GM12891 (cell line): ENCODE measurements around the gene PES1. TPM values are rescaled to one million over a fixed set of nuclear protein-coding genes. Genes with fewer than 3 reads are reported as not detected.
A peak's percentile ranks its signal among the peaks of the same experiment; 100 is the strongest.
"Not testable (repeated sequence)": the region's sequence is repeated elsewhere in the genome, so short reads cannot be mapped to it uniquely, and the experiment has no call there.

ENCODE experiments used
- DNase-seq: peaks from one replicate; pipeline ENCODE4 v3.0.0; 2011; ENCODE audit warnings: low spot score; ENCODE audit not compliant: insufficient read length
- FAIRE-seq: peaks from 2 replicates; lab custom pipeline; 2011; peaks lifted over from hg19 to GRCh38; lab: Jason Lieb, UNC
- PAX5 ChIP-seq: IDR thresholded peaks from 2 replicates; pipeline ENCODE4 v1.6.1; 2011; ENCODE audit warnings: low read length, moderate library complexity, mild to moderate bottlenecking; ENCODE audit not compliant: insufficient read depth, severe bottlenecking
- POLR2A ChIP-seq: IDR thresholded peaks from 2 replicates; pipeline ENCODE4 v1.6.1; 2011; ENCODE audit warnings: low read depth, low read length, control low read depth
- POLR2AphosphoS5 ChIP-seq: IDR thresholded peaks from 2 replicates; pipeline ENCODE4 v1.6.1; 2011; ENCODE audit warnings: low read depth, low read length, control low read depth
- POU2F2 ChIP-seq: IDR thresholded peaks from 2 replicates; pipeline ENCODE4 v1.6.1; 2011; ENCODE audit warnings: low read depth, mild to moderate bottlenecking, control low read depth, low read length, moderate library complexity
- SPI1 ChIP-seq: IDR thresholded peaks from 2 replicates; pipeline ENCODE4 v1.6.1; 2011; ENCODE audit warnings: low read depth, low read length, control low read depth
- TAF1 ChIP-seq: IDR thresholded peaks from 2 replicates; pipeline ENCODE4 v1.6.1; 2011; ENCODE audit warnings: low read depth, low read length, control low read depth
- polyA plus RNA-seq: library from polyadenylated mRNA; unstranded; fragments of >200 nt; gene quantifications from one replicate; pipeline ENCODE4 v1.2.1, GENCODE V29; 2012; ENCODE audit warnings: low read depth, missing spikeins, inconsistent platforms; ENCODE audit not compliant: missing spikeins

Gene PES1
- polyA plus RNA-seq, result 68.0 TPM

GRCh38 chr22:30591588-30592359, at the start of gene PES1:
TSS of gene PES1 (minus strand) at chr22:30591910. CDS start at chr22:30591833, 77 bp downstream.
- peak; percentile 87 for TF ChIP-seq POU2F2
- TF ChIP-seq PAX5, result no peak
- TF ChIP-seq SPI1, result peak; percentile 76
- TF ChIP-seq POLR2A, result peak; percentile 77
- 0 out of 2 replicates have a peak, but pooled peaks have one; percentile 55 for TF ChIP-seq TAF1
- peak; percentile 80 for TF ChIP-seq POLR2AphosphoS5
- peak; percentile 100 for FAIRE-seq
- DNase-seq, result peak; percentile 91

- no peak for DNase-seq
- TF ChIP-seq POLR2A (no peak), POU2F2 (no peak), SPI1 (no peak), TAF1 (no peak), PAX5 (no peak), POLR2AphosphoS5 (no peak)
- FAIRE-seq, result no peak
Measured at GRCh38 chr22:30640839-30641430, 49.2 kb upstream of the PES1 start.

DNA sequence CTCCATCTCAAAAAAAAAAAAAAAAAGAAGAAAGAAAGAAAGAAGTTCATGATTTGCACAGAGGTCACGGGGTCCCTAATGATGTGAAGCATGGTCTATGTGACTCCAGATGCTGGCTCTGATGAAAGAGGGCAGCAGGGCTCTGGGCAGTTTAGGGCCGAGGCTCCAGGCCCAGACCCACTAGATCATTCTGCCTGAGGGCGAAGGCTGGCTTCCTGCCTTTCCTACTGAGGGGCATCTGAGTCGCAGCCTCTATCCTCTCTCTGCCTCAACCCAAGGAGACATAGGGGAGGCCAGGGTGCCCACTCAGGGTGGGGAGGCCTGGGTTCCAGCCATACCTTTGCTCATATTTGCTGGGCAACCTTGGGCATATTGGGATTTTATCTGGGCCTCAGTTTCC, 48.7 kb upstream of the PES1 start:
- DNase-seq (no peak), FAIRE-seq (no peak)
- TF ChIP-seq POU2F2, result no peak
- TF ChIP-seq POLR2A, result no peak
- no peak for TF ChIP-seq TAF1
- no peak for TF ChIP-seq SPI1
- TF ChIP-seq PAX5, result no peak
- TF ChIP-seq POLR2AphosphoS5, result no peak

DNA sequence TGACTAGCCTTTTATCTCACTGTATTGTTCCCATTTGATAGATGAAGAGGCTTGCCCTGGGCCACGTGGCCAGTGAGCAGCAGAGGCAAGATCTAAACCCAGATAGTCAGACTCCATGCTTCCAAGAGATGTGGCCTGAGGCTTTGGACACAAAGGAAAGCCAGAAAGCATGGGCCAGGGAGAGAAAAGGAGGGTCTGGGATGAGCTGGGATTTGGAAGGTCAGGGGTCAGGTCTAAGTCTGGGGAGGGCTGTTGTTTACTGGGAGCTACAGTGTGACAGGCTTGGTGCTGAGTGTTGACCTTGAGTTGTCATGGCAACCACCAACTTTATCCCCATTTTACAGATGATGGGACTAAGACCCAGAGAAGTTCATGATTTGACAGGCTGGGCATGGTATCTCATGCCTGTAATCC, 46.0 kb upstream of the PES1 start:
- TF ChIP-seq POLR2A (no peak), TAF1 (no peak), SPI1 (no peak)
- DNase-seq, result no peak
- FAIRE-seq, result no peak

DNA sequence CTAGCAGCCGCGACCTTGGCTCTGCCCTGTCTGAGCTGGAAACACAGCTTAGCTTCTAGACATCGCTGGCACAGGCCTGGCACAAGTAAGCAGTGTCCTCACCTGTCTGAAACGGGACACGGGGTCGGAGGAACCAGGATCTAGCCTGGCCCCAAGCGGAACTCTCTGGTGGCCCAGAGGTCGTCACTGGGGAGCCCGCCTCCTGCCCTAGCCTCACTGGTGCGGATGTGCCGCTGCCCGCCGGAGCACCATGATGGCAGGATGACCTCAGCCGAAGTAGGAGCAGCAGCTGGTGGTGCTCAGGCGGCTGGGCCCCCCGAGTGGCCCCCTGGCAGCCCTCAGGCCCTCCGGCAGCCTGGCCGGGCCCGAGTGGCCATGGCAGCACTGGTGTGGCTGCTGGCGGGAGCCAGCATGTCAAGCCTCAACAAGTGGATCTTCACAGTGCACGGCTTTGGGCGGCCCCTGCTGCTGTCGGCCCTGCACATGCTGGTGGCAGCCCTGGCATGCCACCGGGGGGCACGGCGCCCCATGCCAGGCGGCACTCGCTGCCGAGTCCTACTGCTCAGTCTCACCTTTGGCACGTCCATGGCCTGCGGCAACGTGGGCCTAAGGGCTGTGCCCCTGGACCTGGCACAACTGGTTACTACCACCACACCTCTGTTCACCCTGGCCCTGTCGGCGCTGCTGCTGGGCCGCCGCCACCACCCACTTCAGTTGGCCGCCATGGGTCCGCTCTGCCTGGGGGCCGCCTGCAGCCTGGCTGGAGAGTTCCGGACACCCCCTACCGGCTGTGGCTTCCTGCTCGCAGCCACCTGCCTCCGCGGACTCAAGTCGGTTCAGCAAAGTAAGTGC, 44.7 kb upstream of the PES1 start:
- TF ChIP-seq PAX5 (no peak), SPI1 (no peak), POLR2A (no peak), TAF1 (no peak), POU2F2 (no peak), POLR2AphosphoS5 (no peak)
- no peak for DNase-seq
- FAIRE-seq, result peak; percentile 45

DNA sequence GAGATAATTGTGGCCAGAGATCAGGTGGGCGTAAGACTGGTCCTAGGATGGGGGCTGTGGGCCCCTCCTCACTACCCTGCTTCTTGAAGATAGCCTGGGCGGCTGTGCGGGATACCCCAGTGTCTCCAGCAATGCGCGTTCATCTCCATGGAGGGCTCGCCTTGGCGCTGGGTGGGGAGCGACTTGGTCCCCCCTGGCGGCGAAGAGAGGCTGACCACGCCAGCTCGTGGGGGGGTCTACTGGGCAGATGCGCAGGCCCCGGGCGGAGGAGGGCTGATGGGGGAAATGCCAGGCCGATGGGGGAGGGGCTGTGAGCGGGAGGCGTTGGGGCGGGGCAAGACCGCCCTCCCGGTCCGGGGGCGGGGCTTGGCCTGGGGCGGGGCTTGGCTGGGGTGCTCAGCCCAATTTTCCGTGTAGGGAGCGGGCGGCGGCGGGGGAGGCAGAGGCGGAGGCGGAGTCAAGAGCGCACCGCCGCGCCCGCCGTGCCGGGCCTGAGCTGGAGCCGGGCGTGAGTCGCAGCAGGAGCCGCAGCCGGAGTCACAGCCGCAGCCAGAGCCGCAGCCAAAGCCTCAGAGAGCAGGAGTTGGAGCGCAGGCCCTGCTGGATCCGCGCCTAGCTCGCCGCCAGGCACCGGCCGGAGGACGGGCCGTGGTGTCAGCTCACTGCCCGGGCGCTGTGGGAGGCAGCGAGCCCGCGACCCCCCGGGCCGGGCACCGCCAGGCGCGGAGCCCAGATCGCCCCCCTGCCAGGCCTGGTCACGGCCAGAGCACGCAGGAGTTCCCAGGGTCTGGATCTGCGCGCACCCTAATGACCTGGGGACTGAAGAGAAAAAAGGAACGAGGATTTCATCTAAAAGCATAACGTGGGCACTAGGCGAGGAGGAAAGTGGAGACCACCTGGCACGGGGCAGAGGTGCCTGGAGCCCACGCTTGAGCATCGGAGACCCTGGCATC, 43.8 kb upstream of the PES1 start, which contains the start of gene SLC35E4:
Gene SLC35E4 (plus strand): TSS at position 509 of the 953 bp plus-strand sequence. CDS start 670 bp downstream, outside the sequence.
- no peak for TF ChIP-seq PAX5
- no peak for TF ChIP-seq POU2F2
- no peak for TF ChIP-seq TAF1
- no peak for TF ChIP-seq SPI1
- TF ChIP-seq POLR2A, result no peak
- no peak for TF ChIP-seq POLR2AphosphoS5
- peak; percentile 83 for FAIRE-seq
- DNase-seq, result peak; percentile 93

DNA sequence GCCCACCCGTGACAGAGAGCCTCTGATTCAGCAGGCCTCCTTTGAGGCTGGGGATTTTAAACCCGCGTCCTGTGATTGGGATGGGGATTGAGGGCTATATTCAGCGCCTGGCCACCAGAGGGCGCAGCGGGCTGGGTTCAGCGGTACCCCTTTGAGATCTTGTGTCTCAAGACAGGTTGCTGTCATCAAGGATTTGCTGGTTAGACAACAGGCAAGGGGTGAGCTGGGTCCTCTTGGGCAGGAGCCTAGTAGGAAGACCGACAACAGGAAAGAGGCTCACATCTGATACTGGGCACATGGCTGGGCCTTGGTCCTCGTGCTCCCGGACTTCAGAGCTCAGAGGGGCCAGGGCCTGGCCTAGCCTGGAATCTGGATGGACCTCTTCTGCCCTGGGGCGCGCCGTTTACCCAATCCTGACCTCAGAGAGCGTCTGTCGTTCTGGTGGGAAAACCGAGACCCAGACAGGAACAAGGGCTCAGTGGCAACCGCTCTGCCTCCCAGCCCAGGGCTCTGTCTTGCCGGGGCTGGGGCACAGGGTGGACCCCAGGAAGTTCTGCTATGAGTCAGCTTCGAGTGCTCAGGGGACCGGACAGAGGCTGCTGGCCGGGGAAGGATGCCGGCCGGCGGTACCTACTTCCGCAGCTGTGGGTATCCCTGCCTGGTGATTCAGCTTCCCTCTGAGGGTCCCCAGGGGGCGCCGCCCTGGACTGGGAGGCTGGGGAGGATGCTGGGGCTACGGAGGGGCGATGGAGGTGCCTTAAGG, 42.9 kb upstream of the PES1 start:
- DNase-seq (peak; percentile 93), FAIRE-seq (peak; percentile 96)
- TF ChIP-seq SPI1, result 0 out of 2 replicates have a peak, but pooled peaks have one; percentile 32
- no peak for TF ChIP-seq POU2F2

DNA sequence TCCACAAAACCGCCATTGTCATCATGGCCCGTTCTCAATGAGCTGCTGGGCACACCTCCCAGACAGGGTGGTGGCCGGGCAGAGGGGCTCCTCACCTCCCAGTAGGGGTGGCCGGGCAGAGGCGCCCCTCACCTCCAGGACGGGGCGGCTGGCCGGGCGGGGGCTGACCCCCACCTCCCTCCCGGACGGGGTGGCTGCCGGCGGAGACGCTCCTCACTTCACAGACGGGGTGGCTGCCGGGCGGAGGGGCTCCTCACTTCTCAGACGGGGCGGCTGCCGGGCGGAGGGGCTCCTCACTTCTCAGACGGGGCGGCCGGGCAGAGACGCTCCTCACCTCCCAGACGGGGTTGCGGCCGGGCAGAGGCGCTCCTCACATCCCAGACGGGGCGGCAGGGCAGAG, 39.8 kb upstream of the PES1 start:
- DNase-seq, FAIRE-seq: not testable (repeated sequence)
